GM12891 (cell line): ENCODE results near the gene GRK3.

Experiments used
- PAX5 ChIP-seq: IDR thresholded peaks from 2 replicates; pipeline ENCODE4 v1.6.1; 2011; ENCODE audit warnings: low read length, moderate library complexity, mild to moderate bottlenecking; ENCODE audit not compliant: insufficient read depth, severe bottlenecking
- POLR2A ChIP-seq: IDR thresholded peaks from 2 replicates; pipeline ENCODE4 v1.6.1; 2011; ENCODE audit warnings: low read depth, low read length, control low read depth
- POLR2AphosphoS5 ChIP-seq: IDR thresholded peaks from 2 replicates; pipeline ENCODE4 v1.6.1; 2011; ENCODE audit warnings: low read depth, low read length, control low read depth
- SPI1 ChIP-seq: IDR thresholded peaks from 2 replicates; pipeline ENCODE4 v1.6.1; 2011; ENCODE audit warnings: low read depth, low read length, control low read depth
- TAF1 ChIP-seq: IDR thresholded peaks from 2 replicates; pipeline ENCODE4 v1.6.1; 2011; ENCODE audit warnings: low read depth, low read length, control low read depth

GRCh38 chr22:25602445-25602844 is 38.0 kb downstream of the GRK3 start:
- TF ChIP-seq SPI1 (no peak), POLR2AphosphoS5 (no peak), TAF1 (no peak), POLR2A (no peak), PAX5 (no peak)
